WTC11 (cell line): ENCODE measurements around the gene ATG5. TPM values are rescaled to one million over a fixed set of nuclear protein-coding genes. Genes with fewer than 3 reads are reported as not detected.

ENCODE experiments used
- ATAC-seq: fragments of 200-7000 bp; cut with Tn5 transposase; 2 replicates; pipeline ENCODE4 v1.10.0; 2021; ENCODE audit warnings: mild to moderate bottlenecking, moderate library complexity
- CTCF ChIA-PET: fragments of 300-600 bp; sonication (Branson Sonifier 250); formaldehyde crosslinking; loops from one replicate; lab custom pipeline; 2021; ENCODE audit warnings: antibody characterized with exemption; lab: Charles Lee
- POLR2A ChIA-PET: fragments of 350-600 bp; sonication (Branson Sonifier 250); formaldehyde crosslinking; loops from one replicate; lab custom pipeline; 2021; ENCODE audit warnings: antibody characterized with exemption; lab: Charles Lee
- DNase-seq: peaks from one replicate; pipeline ENCODE4 v3.0.0; 2021; ENCODE audit warnings: low spot score
- H3K27ac Mint-ChIP-seq: 2 replicates; pipeline ENCODE4 v1.8.0; 2021; ENCODE audit warnings: mixed read lengths
- H3K27me3 Mint-ChIP-seq: 2 replicates; pipeline ENCODE4 v1.8.0; 2021; ENCODE audit warnings: low read depth, mild to moderate bottlenecking, moderate library complexity, mixed read lengths
- H3K36me3 Mint-ChIP-seq: 2 replicates; pipeline ENCODE4 v1.8.0; 2021; ENCODE audit warnings: mixed read lengths
- H3K4me1 Mint-ChIP-seq: 2 replicates; pipeline ENCODE4 v1.8.0; 2022; ENCODE audit warnings: mixed read lengths
- H3K4me3 Mint-ChIP-seq: 2 replicates; pipeline ENCODE4 v1.8.0; 2021; ENCODE audit warnings: mild to moderate bottlenecking, moderate library complexity, mixed read lengths
- H3K9me3 Mint-ChIP-seq: 2 replicates; pipeline ENCODE4 v1.8.0; 2021; ENCODE audit warnings: mixed read lengths
- CDX4 ChIP-seq: fragments of 250-450 bp; sonication (Bioruptor Pico); IDR thresholded peaks from 2 replicates; pipeline ENCODE4 v1.9.0; 2021; ENCODE audit warnings: moderate library complexity, mild to moderate bottlenecking, inconsistent platforms, borderline replicate concordance
- E2F1 ChIP-seq: sonication (generic); formaldehyde crosslinking; IDR thresholded peaks from 2 replicates; pipeline ENCODE4 v1.8.0; 2022; ENCODE audit warnings: mild to moderate bottlenecking, missing genetic modification reagents
- E2F4 ChIP-seq: sonication (generic); formaldehyde crosslinking; IDR thresholded peaks from 2 replicates; pipeline ENCODE4 v1.8.1; 2022; ENCODE audit warnings: low read depth, mild to moderate bottlenecking, moderate library complexity, missing genetic modification reagents, borderline replicate concordance
- ESRRA ChIP-seq: sonication (generic); formaldehyde crosslinking; IDR thresholded peaks from 2 replicates; pipeline ENCODE4 v1.8.1; 2022; ENCODE audit warnings: mild to moderate bottlenecking, missing genetic modification reagents, borderline replicate concordance
- FOXJ3 ChIP-seq: sonication (generic); formaldehyde crosslinking; IDR thresholded peaks from 2 replicates; pipeline ENCODE4 v1.9.0; 2021; ENCODE audit warnings: missing genetic modification reagents, mild to moderate bottlenecking, borderline replicate concordance
- FOXP1 ChIP-seq: sonication (generic); formaldehyde crosslinking; IDR thresholded peaks from 2 replicates; pipeline ENCODE4 v1.8.0; 2022; ENCODE audit warnings: missing genetic modification reagents, mild to moderate bottlenecking, moderate library complexity, borderline replicate concordance
- GABPB1 ChIP-seq: sonication (generic); formaldehyde crosslinking; IDR thresholded peaks from 2 replicates; pipeline ENCODE4 v1.8.1; 2023; ENCODE audit warnings: mild to moderate bottlenecking, missing genetic modification reagents
- NFE2L1 ChIP-seq: sonication (generic); formaldehyde crosslinking; IDR thresholded peaks from 2 replicates; pipeline ENCODE4 v1.8.1; 2023; ENCODE audit warnings: missing genetic modification reagents
- NR1H2 ChIP-seq: sonication (generic); formaldehyde crosslinking; IDR thresholded peaks from 2 replicates; pipeline ENCODE4 v1.9.0; 2021; ENCODE audit warnings: mild to moderate bottlenecking, moderate library complexity, missing genetic modification reagents
- PRDM15 ChIP-seq: sonication (generic); formaldehyde crosslinking; IDR thresholded peaks from 2 replicates; pipeline ENCODE4 v1.8.0; 2022; ENCODE audit warnings: missing genetic modification reagents
- RORB ChIP-seq: fragments of 250-450 bp; sonication (Bioruptor Pico); IDR thresholded peaks from 2 replicates; pipeline ENCODE4 v1.9.0; 2021; ENCODE audit warnings: mild to moderate bottlenecking
- SMAD3 ChIP-seq: sonication (generic); formaldehyde crosslinking; IDR thresholded peaks from 2 replicates; pipeline ENCODE4 v1.8.0; 2022; ENCODE audit warnings: missing genetic modification reagents, mild to moderate bottlenecking, borderline replicate concordance
- SMAD4 ChIP-seq: sonication (generic); formaldehyde crosslinking; IDR thresholded peaks from 2 replicates; pipeline ENCODE4 v1.8.0; 2022; ENCODE audit warnings: mild to moderate bottlenecking, missing genetic modification reagents
- TEAD1 ChIP-seq: sonication (generic); formaldehyde crosslinking; IDR thresholded peaks from 2 replicates; pipeline ENCODE4 v1.8.0; 2022; ENCODE audit warnings: mild to moderate bottlenecking, missing genetic modification reagents
- ZBTB21 ChIP-seq: sonication (generic); formaldehyde crosslinking; IDR thresholded peaks from 2 replicates; pipeline ENCODE4 v1.8.1; 2023; ENCODE audit warnings: mild to moderate bottlenecking, missing genetic modification reagents, borderline replicate concordance
- ZNF263 ChIP-seq: sonication (generic); formaldehyde crosslinking; IDR thresholded peaks from 2 replicates; pipeline ENCODE4 v1.8.1; 2022; ENCODE audit warnings: low read depth, mild to moderate bottlenecking, moderate library complexity, missing genetic modification reagents
- ZNF281 ChIP-seq: sonication (generic); formaldehyde crosslinking; IDR thresholded peaks from 2 replicates; pipeline ENCODE4 v1.8.0; 2023; ENCODE audit warnings: mild to moderate bottlenecking, missing genetic modification reagents
- ZNF423 ChIP-seq: fragments of 250-450 bp; sonication (Bioruptor Pico); IDR thresholded peaks from 2 replicates; pipeline ENCODE4 v2.1.2; 2022; ENCODE audit warnings: mild to moderate bottlenecking, moderate library complexity
- total RNA-seq: library from RNA; stranded (reverse); gene quantifications from 3 replicates; pipeline ENCODE4 v1.2.3, GENCODE V29; 2021

The ATG5 gene
- total RNA-seq, 1 experiment from 2014 or later, result 32.6 TPM

- POLR2A ChIA-PET, result no interaction called here
- DNase-seq, result no peak
- Mint-ChIP-seq H3K27ac (no peak overlapping the region), H3K4me3 (no peak overlapping the region), H3K9me3 (no peaks in the 10 kb centered on the region), H3K36me3 (peaks cover 23% of the 10 kb centered on the region), H3K4me1 (peaks cover 14% of the 10 kb centered on the region), H3K27me3 (no peaks in the 10 kb centered on the region)
- CTCF ChIA-PET, result no interaction called here
- ATAC-seq, result no peak
- no peak for TF ChIP-seq E2F1 (CRISPR knock-in tag)
- no peak for TF ChIP-seq FOXJ3 (CRISPR knock-in tag)
- no peak for TF ChIP-seq SMAD4
- TF ChIP-seq NFE2L1 (CRISPR knock-in tag), result no peak
- TF ChIP-seq FOXP1 (CRISPR knock-in tag), result no peak
- TF ChIP-seq ZBTB21 (CRISPR knock-in tag), result no peak
- no peak for TF ChIP-seq NR1H2 (CRISPR knock-in tag)
- TF ChIP-seq PRDM15 (CRISPR knock-in tag), result no peak
- TF ChIP-seq ZNF281, result no peak
- TF ChIP-seq SMAD3 (CRISPR knock-in tag), result no peak
- no peak for TF ChIP-seq ZNF423
- no peak for TF ChIP-seq RORB (CRISPR knock-in tag)
- no peak for TF ChIP-seq ZNF263
- no peak for TF ChIP-seq GABPB1 (CRISPR knock-in tag)
- TF ChIP-seq CDX4 (CRISPR knock-in tag), result no peak
- no peak for TF ChIP-seq E2F4 (CRISPR knock-in tag)
- no peak for TF ChIP-seq ESRRA (CRISPR knock-in tag)
- no peak for TF ChIP-seq TEAD1 (CRISPR knock-in tag)
These were observed 9.7 kb downstream of the ATG5 start for GRCh38 chr6:106315765-106316374.
